SK-N-SH (cell line): ENCODE data around the gene NEGR1. TPM values are rescaled to one million over a fixed set of nuclear protein-coding genes. Genes with fewer than 3 reads are reported as not detected.

Source experiments
- CTCF ChIA-PET: fragments of 300-600, 350-600 bp; formaldehyde crosslinking; extraction: SDS; loops from one replicate; lab custom pipeline; 2021; lab: Yijun Ruan, JAX
- POLR2A ChIA-PET: fragments of 350-600 bp; sonication (Branson Sonifier 250); formaldehyde crosslinking; extraction: SDS; loops from one replicate; lab custom pipeline; 2020; ENCODE audit warnings: antibody characterized with exemption, inconsistent platforms; lab: Yijun Ruan, JAX
- DNase-seq: peaks from one replicate; pipeline ENCODE4 v3.0.0; 2012
- H2AFZ ChIP-seq: fragments of 200-600 bp; sonication (generic); 2 replicates; pipeline ENCODE4 v1.8.1; 2016; ENCODE audit warnings: antibody characterized with exemption, mild to moderate bottlenecking, low read depth
- H3F3A ChIP-seq: fragments of 200-600 bp; sonication (generic); replicated peaks from 2 replicates; pipeline ENCODE3; 2016; ENCODE audit warnings: antibody characterized with exemption, mild to moderate bottlenecking; ENCODE audit not compliant: insufficient read depth
- H3K27ac ChIP-seq, 2 experiments: fragments of 200-500 bp in 1 of 2; fragments of 200-600 bp in 1 of 2; sonication (Bioruptor generic) in 1 of 2; sonication (generic), shearing (Covaris generic) in 1 of 2; 2 replicates each; pipeline versions ENCODE4 v1.5.1 to v1.6.1; 2014 to 2016; ENCODE audit warnings: low read depth in 2 of 2, inconsistent platforms in 1 of 2, low read length in 1 of 2, mild to moderate bottlenecking in 1 of 2, mixed read lengths in 1 of 2
- H3K27me3 ChIP-seq: fragments of 200-600 bp; sonication (generic), shearing (Covaris generic); 2 replicates; pipeline ENCODE4 v1.6.1; 2016; ENCODE audit warnings: mixed run types; ENCODE audit not compliant: insufficient read depth
- H3K36me3 ChIP-seq, 2 experiments: fragments of 200-500 bp in 1 of 2; fragments of 200-600 bp in 1 of 2; sonication (Bioruptor generic) in 1 of 2; sonication (generic) in 1 of 2; replicated peaks in 1 of 2; 2 replicates each; pipeline versions ENCODE3 to v1.5.1; 2014 to 2016; ENCODE audit warnings: low read length in 1 of 2, mild to moderate bottlenecking in 1 of 2; ENCODE audit not compliant: insufficient read depth in 2 of 2, control insufficient read depth in 1 of 2
- H3K4me1 ChIP-seq, 2 experiments: fragments of 200-500 bp in 1 of 2; fragments of 200-600 bp in 1 of 2; sonication (Bioruptor generic) in 1 of 2; sonication (generic), shearing (Covaris generic) in 1 of 2; 2 replicates each; pipeline versions ENCODE4 v1.5.1 to v1.6.1; 2014 to 2016; ENCODE audit warnings: low read depth in 1 of 2, low read length in 1 of 2, mixed run types in 1 of 2; ENCODE audit not compliant: insufficient read depth in 2 of 2, control insufficient read depth in 1 of 2
- H3K4me2 ChIP-seq: fragments of 200-600 bp; sonication (generic), shearing (Covaris generic); 2 replicates; pipeline ENCODE4 v1.6.1; 2017; ENCODE audit warnings: mixed run types
- H3K4me3 ChIP-seq, 2 experiments: fragments of 200-500 bp in 1 of 2; fragments of 200-600 bp in 1 of 2; sonication (Bioruptor generic) in 1 of 2; sonication (generic), shearing (Covaris generic) in 1 of 2; 2 replicates each; pipeline versions ENCODE4 v1.5.1 to v1.8.1; 2014 to 2016; ENCODE audit warnings: low read depth in 2 of 2, inconsistent platforms in 1 of 2, low read length in 1 of 2, mild to moderate bottlenecking in 1 of 2, mixed read lengths in 1 of 2, moderate library complexity in 1 of 2
- H3K79me2 ChIP-seq: fragments of 200-600 bp; sonication (generic); 2 replicates; pipeline ENCODE4 v1.8.1; 2017; ENCODE audit warnings: mild to moderate bottlenecking; ENCODE audit not compliant: insufficient read depth
- H3K9ac ChIP-seq: fragments of 200-600 bp; sonication (generic); 2 replicates; pipeline ENCODE4 v1.6.1; 2017; ENCODE audit warnings: mixed run types
- H3K9me2 ChIP-seq: fragments of 200-600 bp; sonication (generic); 2 replicates; pipeline ENCODE4 v1.6.1; 2017; ENCODE audit warnings: mixed run types
- H3K9me3 ChIP-seq: fragments of 200-600 bp; sonication (generic); 2 replicates; pipeline ENCODE4 v1.6.1; 2017; ENCODE audit warnings: mixed run types, mild to moderate bottlenecking, moderate library complexity
- H4K20me1 ChIP-seq: fragments of 200-600 bp; sonication (generic); 2 replicates; pipeline ENCODE4 v1.6.1; 2017; ENCODE audit warnings: mild to moderate bottlenecking, mixed run types; ENCODE audit not compliant: insufficient read depth
- CHD2 ChIP-seq: fragments of 150-350 bp; IDR thresholded peaks from 2 replicates; pipeline ENCODE4 v1.6.1; 2018; ENCODE audit warnings: low read length; ENCODE audit not compliant: partially characterized antibody
- EP300 ChIP-seq, 2 experiments: IDR thresholded peaks; 2 replicates each; pipeline versions ENCODE4 v1.4.0 to v1.6.1; 2012; ENCODE audit warnings: borderline replicate concordance in 1 of 2, low read depth in 1 of 2, low read length in 1 of 2
- EZH2phosphoT487 ChIP-seq: fragments of 200-600 bp; sonication (generic); IDR thresholded peaks from 2 replicates; pipeline ENCODE4 v1.6.1; 2017; ENCODE audit warnings: low read depth, mixed run types, mild to moderate bottlenecking, antibody characterized with exemption, moderate library complexity, borderline replicate concordance
- FOSL2 ChIP-seq: IDR thresholded peaks from 2 replicates; pipeline ENCODE4 v1.4.0; 2012; ENCODE audit warnings: low read depth, mild to moderate bottlenecking, moderate library complexity, borderline replicate concordance
- FOXJ3 ChIP-seq: sonication (generic); formaldehyde crosslinking; IDR thresholded peaks from 2 replicates; pipeline ENCODE4 v1.5.1; 2020; ENCODE audit warnings: mild to moderate bottlenecking, missing genetic modification reagents
- GABPA ChIP-seq: IDR thresholded peaks from 2 replicates; pipeline ENCODE4 v1.4.0; 2012; ENCODE audit warnings: low read depth, mild to moderate bottlenecking
- GATA2 ChIP-seq: sonication (generic); formaldehyde crosslinking; IDR thresholded peaks from 2 replicates; pipeline ENCODE4 v1.5.0; 2020; ENCODE audit warnings: mild to moderate bottlenecking, missing genetic modification reagents
- JUND ChIP-seq: IDR thresholded peaks from 2 replicates; pipeline ENCODE4 v1.4.0; 2012
- MEF2A ChIP-seq: IDR thresholded peaks from 2 replicates; pipeline ENCODE4 v1.4.0; 2012; ENCODE audit warnings: low read depth, borderline replicate concordance
- MXI1 ChIP-seq: IDR thresholded peaks from 2 replicates; pipeline ENCODE4 v1.6.1; 2012; ENCODE audit warnings: mild to moderate bottlenecking, low read depth, low read length, improper control_type of control experiment
- PBX3 ChIP-seq: IDR thresholded peaks from 2 replicates; pipeline ENCODE4; 2012
- POLR2AphosphoS5 ChIP-seq: IDR thresholded peaks from 2 replicates; pipeline ENCODE4 v1.6.1; 2012; ENCODE audit warnings: low read depth, low read length
- RAD21 ChIP-seq: IDR thresholded peaks from 2 replicates; pipeline ENCODE4 v1.6.1; 2012; ENCODE audit warnings: mild to moderate bottlenecking, low read length
- RCOR1 ChIP-seq: fragments of 150-350 bp; IDR thresholded peaks from 2 replicates; pipeline ENCODE4 v1.6.1; 2017; ENCODE audit warnings: antibody characterized with exemption, low read length
- RXRA ChIP-seq: IDR thresholded peaks from 2 replicates; pipeline ENCODE4 v1.4.0; 2012; ENCODE audit warnings: low read depth, mild to moderate bottlenecking, borderline replicate concordance
- SIN3A ChIP-seq: IDR thresholded peaks from 2 replicates; pipeline ENCODE4 v1.6.1; 2012; ENCODE audit warnings: low read depth, mild to moderate bottlenecking, low read length, moderate library complexity, borderline replicate concordance
- SMC3 ChIP-seq: IDR thresholded peaks from 2 replicates; pipeline ENCODE4 v1.6.1; 2012; ENCODE audit warnings: low read depth, low read length, improper control_type of control experiment
- ZBTB33 ChIP-seq: IDR thresholded peaks from 2 replicates; pipeline ENCODE4 v1.4.0; 2012; ENCODE audit warnings: low read depth, borderline replicate concordance
- WGBS: methylation state at CpG from one replicate; pipeline ENCODE4 v1.1.6; 2017; ENCODE audit warnings: low lambda C conversion rate; 5-methylcytosine and 5-hydroxymethylcytosine counted together
- polyA plus RNA-seq, 3 experiments: library from polyadenylated mRNA; depleted of rRNA; stranded (reverse); fragments of >200 nt; gene quantifications; 2 replicates each; pipeline ENCODE4 v1.2.3, GENCODE V29; 2012

Gene NEGR1
- polyA plus RNA-seq, 1 of the 3 experiments (the other 2 are of a cell fraction): 0.21 TPM

- TF ChIP-seq MXI1 (no peak), PBX3 (no peak), GATA2 (CRISPR knock-in tag) (no peak), CHD2 (no peak), SMC3 (no peak), FOXJ3 (CRISPR knock-in tag) (no peak), EZH2phosphoT487 (no peak), SIN3A (no peak), RXRA (no peak), POLR2AphosphoS5 (no peak), RCOR1 (no peak), GABPA (no peak), FOSL2 (no peak), MEF2A (no peak), EP300 (IDR thresholded peaks at IDR 0.05; ENCODE audit: borderline replicate concordance in 1 of 2, low read depth in 1 of 2, low read length in 1 of 2) (no peak), JUND (no peak), RAD21 (no peak), ZBTB33 (no peak)
- POLR2A ChIA-PET: no interaction called here
These were observed 519.7 kb downstream of the NEGR1 start for GRCh38 chr1:71762514-71763255.

More at GRCh38 chr1:71762514-71763255, 519.7 kb downstream of the NEGR1 start:
- no peaks in the 10 kb centered on the region for H3K36me3 ChIP-seq
- H3K9me3 ChIP-seq: no peaks in the 10 kb centered on the region
- H3K4me2 ChIP-seq: no peak overlapping the region
- no peaks in the 10 kb centered on the region for H3K4me1 ChIP-seq
- no peak overlapping the region for H2AFZ ChIP-seq
- CTCF ChIA-PET: no interaction called here
- H3K9ac ChIP-seq: no peak overlapping the region
- no peaks in the 10 kb centered on the region for H3K27me3 ChIP-seq
- WGBS: 22% methylated on average over 1 of the region's 1 CpG
- no peaks in the 10 kb centered on the region for H3K79me2 ChIP-seq
- DNase-seq: no peak
- H3K27ac ChIP-seq: no peak overlapping the region
- H4K20me1 ChIP-seq: no peaks in the 10 kb centered on the region
- H3F3A ChIP-seq: no peaks in the 10 kb centered on the region
- H3K9me2 ChIP-seq: no peaks in the 10 kb centered on the region
- H3K4me3 ChIP-seq: no peak overlapping the region
